ENCODE results near the gene ERCC6L2.

Gene ERCC6L2

DNA sequence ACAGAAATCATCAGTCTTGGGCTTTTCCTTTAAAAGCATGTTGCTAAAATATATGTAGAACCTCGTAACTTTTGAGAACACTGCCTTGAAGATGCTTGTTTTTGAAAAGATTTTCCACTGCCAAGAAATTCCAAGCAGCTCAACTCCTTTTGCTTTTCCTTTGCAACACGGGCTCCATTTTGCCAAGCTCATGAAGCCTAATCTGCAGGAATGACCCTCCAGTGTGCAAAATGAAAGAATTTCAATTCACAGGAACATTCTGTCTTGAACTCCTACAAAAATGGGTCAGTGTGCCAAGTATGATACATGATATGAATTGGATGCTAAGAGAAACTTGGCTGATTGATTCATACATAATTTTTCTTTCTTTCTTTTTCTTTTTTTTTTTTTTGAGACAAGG, 35.4 kb upstream of the ERCC6L2 start:
- TF ChIP-seq, protein P1, sequence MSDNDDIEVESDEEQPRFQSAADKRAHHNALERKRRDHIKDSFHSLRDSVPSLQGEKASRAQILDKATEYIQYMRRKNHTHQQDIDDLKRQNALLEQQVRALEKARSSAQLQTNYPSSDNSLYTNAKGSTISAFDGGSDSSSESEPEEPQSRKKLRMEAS (IDR thresholded peaks at IDR 0.05; ENCODE audit: low read depth, low read length) = no peak
- no peak for TF ChIP-seq CTCF (IDR thresholded peaks at IDR 0.05; ENCODE audit: low read depth, low read length)
- TF ChIP-seq MYC (IDR thresholded peaks at IDR 0.05; ENCODE audit: low read depth, low read length) = no peak
- TF ChIP-seq POLR2A (IDR thresholded peaks at IDR 0.05; ENCODE audit: extremely low read depth, insufficient read length) = no peak
- no peak for DNase-seq (ENCODE audit: low read depth)
- no peak overlapping the region for H3K4me3 ChIP-seq (ENCODE audit: low read depth, low read length)

DNA sequence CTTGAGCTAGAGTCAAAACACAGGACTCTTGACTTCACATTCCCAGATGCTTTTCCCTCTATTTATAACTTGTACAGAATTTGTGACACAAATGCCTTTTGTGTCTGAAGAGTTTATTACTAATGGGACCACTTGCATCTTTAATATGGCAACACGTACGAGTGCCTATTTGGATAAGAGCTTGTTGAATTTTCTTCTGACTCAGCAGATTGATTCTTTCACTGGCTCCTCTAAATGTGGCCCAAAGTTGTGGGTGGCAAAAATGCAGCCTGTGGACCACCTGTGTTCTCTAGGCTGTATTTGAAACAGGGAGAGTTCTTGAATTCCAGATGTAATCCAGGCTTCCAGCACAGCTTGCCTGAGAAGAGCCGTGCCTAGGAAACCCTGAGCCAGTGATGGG, 34.1 kb upstream of the ERCC6L2 start:
- no peak for DNase-seq (ENCODE audit: low read depth)

GRCh38 chr9:95845751-95846150, 29.7 kb upstream of the ERCC6L2 start:
- H3K4me3 ChIP-seq (ENCODE audit: low read depth, low read length) = no peak overlapping the region
- TF ChIP-seq, protein P1 (IDR thresholded peaks at IDR 0.05; ENCODE audit: low read depth, low read length) = no peak
- TF ChIP-seq CTCF (IDR thresholded peaks at IDR 0.05; ENCODE audit: low read depth, low read length) = no peak
- TF ChIP-seq MYC (IDR thresholded peaks at IDR 0.05; ENCODE audit: low read depth, low read length) = no peak
- TF ChIP-seq POLR2A (IDR thresholded peaks at IDR 0.05; ENCODE audit: extremely low read depth, insufficient read length) = no peak
- DNase-seq (ENCODE audit: low read depth) = no peak

More for the DNA sequence above, 34.1 kb upstream of the ERCC6L2 start:
- no peak overlapping the region for H3K4me3 ChIP-seq (ENCODE audit: low read depth, low read length)
- TF ChIP-seq MYC (IDR thresholded peaks at IDR 0.05; ENCODE audit: low read depth, low read length) (no peak), POLR2A (IDR thresholded peaks at IDR 0.05; ENCODE audit: extremely low read depth, insufficient read length) (no peak), CTCF (IDR thresholded peaks at IDR 0.05; ENCODE audit: low read depth, low read length) (no peak)
- TF ChIP-seq, protein P1 (IDR thresholded peaks at IDR 0.05; ENCODE audit: low read depth, low read length) = no peak

- TF ChIP-seq MYC (IDR thresholded peaks at IDR 0.05; ENCODE audit: low read depth, low read length) (no peak), CTCF (IDR thresholded peaks at IDR 0.05; ENCODE audit: low read depth, low read length) (no peak), POLR2A (IDR thresholded peaks at IDR 0.05; ENCODE audit: extremely low read depth, insufficient read length) (no peak)
- TF ChIP-seq, protein P1 (IDR thresholded peaks at IDR 0.05; ENCODE audit: low read depth, low read length) = no peak
- no peak for DNase-seq (ENCODE audit: low read depth)
- no peak overlapping the region for H3K4me3 ChIP-seq (ENCODE audit: low read depth, low read length)
These were observed 26.7 kb upstream of the ERCC6L2 start for GRCh38 chr9:95848764-95849163.

- TF ChIP-seq POLR2A (IDR thresholded peaks at IDR 0.05; ENCODE audit: extremely low read depth, insufficient read length) = no peak
- TF ChIP-seq CTCF (IDR thresholded peaks at IDR 0.05; ENCODE audit: low read depth, low read length) = no peak
- TF ChIP-seq, protein P1 (IDR thresholded peaks at IDR 0.05; ENCODE audit: low read depth, low read length) = no peak
- TF ChIP-seq MYC (IDR thresholded peaks at IDR 0.05; ENCODE audit: low read depth, low read length) = no peak
- peak; percentile 23 for DNase-seq (ENCODE audit: low read depth)
- H3K4me3 ChIP-seq (ENCODE audit: low read depth, low read length) = no peak overlapping the region
These were observed 23.1 kb upstream of the ERCC6L2 start for GRCh38 chr9:95852059-95853032.

Data from NB4 (cell line).